NCI-H2029 treated with DMSO at 0.1 percent for 48 hours (cell line): ENCODE data around the gene BDNF.
A peak's percentile ranks its signal among the peaks of the same experiment; 100 is the strongest.
"Not testable (repeated sequence)": the region's sequence is repeated elsewhere in the genome, so short reads cannot be mapped to it uniquely, and the experiment has no call there.

Experiments
- DNase-seq: peaks from one replicate; lab custom pipeline; 2025; lab: John Stamatoyannopoulos, UW

The BDNF gene

DNA sequence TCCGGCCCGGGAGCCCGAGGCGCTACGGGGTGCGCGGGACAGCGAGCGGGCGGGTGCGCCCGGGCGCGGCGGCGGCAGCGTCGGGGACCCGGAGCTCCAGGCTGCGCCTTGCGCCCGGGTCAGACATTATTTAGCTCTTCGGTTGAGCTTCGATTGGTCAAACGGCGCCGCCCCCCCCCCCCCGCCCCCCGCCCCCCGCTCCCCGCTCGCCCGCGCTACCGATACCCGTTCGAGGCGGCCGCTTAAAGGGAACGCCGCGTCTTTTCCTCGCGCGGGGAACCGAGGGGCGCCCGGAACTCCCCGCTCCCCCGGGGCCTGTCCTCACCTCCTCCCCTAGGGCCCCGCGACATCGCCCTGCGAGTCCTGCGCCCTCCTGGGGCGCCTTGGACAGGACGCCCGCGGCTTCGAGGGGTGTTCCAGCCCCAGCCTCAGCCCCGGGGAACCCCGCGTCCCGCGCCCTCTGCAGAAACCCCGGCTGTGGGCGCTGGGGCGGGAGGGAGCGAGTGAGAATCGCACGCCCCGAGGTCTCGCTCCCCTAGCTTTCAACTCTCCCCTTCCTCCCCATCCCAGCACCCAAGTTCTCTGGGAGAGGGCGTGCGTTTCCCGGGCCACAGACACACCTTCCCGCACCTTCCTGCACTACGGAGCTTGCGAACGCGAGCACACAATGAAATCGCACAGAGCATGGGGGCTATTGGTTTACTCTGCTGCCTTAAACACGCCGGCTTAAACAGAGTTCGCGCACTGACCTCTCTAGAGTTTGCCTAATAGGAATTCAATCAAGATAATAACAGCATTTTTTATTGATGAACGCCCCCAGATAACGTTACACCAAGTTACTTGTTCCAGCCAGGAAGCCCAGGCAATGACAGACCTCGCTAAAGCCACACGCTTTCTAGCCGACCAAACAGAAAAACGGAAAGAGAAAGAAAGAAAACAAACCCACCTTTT is at the start of gene BDNF:
TSS of gene BDNF (minus strand) at position 105 of the 951 bp plus-strand sequence. CDS start 41,891 bp downstream, outside the sequence.
- no peak for DNase-seq

DNA sequence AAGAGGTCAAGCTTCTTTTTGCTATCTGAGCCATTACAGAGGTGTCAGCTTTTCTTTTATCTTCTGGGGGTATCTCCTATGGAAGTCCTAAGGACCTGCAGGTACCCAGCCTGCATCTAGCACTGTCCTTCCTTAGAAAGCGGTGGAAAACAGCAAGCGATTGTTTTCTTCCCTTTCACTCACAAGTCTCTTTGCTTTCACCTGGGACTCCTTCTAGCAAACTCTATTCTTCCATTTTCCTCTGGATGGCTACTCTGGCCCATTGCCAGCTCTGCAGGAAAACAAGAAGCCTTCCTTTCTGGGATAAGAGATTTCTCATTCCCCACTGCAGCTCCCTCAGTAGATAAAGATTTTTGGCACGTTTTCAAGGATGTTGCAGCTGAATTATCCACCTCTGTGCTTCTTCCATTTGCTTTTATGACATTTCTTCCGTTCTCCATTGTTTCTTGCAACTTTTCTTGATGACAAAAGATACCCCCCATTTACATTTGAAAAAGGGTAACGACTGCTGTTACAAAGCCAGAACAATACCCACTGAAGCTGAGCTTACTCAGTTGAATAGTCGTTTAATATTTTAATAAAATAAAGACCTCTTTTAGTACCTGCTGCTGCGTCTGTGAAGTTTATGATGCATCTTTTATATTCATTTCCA is 40.2 kb upstream of the BDNF start:
- DNase-seq, result no peak

DNA sequence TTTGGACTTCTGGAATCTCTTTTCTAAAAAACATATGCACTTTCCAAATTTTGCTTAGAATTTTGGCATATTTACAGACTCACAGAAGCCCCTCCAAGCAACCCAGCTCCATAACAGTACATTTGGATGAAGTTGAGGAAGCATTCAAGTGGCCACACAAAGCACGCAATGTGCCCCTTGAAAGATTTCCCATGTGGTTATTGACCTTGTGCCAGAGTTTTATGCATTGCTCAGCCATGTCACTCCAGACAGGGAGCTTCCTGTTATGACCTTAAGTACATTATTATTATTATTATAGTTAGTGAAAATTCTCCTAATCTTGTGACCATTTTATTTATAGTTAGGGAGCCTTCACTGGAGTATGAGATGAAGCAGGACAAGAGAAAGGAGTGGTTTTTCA is 35.0 kb upstream of the BDNF start:
- DNase-seq, result no peak

DNA sequence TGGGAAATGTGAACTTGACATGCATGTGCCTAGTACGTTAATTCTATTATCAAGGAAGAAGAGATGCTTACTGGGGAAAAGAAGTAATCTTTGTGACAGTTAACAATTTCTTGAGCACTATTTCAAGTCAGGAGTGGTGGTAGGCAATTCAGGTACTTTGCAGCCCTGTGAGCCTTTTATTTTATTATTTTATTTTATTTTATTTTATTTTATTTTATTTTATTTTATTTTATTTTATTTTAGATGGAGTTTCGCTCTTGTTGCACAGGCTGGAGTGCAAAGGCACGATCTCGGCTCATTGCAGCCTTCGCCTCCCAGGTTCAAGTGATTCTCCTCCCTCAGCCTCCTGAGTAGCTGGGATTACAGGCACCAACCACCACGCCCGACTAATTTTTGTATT is 31.5 kb upstream of the BDNF start:
- not testable (repeated sequence) for DNase-seq

DNA sequence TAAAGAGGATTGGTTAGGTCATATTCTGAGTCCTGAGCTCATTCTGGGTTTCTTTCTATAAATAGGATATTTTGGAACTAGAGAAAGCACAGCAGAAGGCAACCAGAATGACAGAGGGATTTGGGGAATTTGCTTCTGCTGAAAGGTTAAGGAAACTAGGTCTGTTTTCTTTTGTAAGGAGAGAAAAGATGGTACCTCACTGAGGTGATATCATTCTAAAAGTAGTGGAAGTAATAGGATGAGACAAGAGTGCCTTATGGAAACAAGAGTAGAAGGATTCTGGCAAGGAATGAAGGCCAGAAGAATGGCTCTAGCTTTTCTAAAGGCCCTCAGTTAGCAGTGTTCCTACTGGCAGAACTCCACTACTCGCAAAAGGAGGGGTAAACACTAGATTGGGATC is 26.7 kb upstream of the BDNF start:
- DNase-seq, result no peak

DNA sequence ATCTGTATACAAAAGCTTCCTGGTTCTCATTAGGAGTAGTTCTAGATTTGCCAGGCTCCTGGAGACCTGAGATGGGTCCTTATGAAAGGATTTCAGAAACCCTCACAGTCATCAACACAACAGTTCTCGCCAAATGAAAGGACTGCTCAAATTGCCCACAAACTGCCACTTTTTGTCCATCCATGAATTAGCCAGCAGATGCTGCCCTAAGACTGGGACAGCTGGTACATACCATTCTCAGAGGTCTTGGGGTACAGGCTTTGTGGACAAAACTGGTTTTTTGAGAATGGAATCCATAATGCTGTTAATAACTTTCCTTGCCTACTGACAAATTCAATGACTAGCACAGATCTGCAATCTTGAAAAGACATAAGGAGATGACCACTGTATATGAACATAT is 23.4 kb upstream of the BDNF start:
- no peak for DNase-seq

DNA sequence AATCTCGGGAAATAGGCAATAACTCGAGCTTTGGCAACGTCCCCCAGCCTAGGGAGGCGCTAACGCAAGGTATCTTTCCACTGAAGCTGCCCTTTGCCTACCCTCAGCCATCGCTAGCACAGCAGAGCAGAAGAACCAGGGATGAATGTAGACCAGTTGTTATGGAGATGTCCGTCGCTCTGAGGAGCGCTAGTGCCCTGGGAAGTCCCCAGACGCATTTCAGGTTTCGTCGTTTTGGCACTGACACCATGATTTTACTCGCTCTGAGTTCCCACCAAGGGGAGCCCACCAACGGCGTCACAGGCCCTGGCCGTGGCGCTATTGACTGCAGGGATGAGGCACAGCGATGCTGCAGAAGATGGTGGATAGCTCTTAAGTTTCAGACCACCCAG is 22.7 kb upstream of the BDNF start:
- DNase-seq, result no peak

DNA sequence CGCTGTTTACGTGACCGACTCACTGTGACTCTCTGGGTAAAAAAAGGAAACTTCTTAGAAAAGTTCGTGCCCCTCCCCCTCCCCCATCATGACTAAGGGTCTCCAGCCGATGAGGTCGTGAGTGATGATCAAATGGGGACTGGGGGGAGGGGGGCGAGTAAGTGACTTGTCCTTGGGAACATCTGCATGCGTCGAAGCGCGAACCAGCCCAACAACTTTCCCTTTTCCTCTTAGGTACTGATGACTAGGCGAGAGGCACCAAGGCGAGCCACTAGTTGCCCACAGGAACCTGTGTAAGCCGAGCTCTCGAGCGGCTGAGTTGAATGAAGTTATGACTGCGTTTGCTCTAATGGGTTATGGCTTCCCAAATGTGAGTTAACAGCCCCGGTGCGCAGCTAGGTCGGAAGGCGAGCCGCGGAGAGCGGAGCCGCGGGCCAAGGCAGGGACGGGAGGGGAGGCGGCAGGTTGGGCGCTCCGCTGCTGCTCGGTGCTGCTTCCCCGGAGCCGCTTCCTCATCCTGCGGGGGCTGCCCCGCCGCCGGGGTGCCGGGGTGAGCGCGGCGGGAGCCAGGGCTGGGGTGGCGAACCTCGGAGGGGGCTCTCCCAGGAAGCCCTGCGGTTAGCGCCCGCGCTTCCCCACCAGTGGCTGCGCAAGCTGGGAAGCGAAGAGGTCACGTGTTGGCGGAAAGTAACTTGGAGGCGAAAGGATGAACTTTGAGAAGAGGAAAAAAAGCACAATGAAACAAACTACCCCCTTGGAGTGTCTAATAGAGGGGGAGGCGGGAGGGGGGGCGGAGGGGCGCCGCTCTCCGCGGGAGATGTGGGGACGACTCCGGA is 22.1 kb upstream of the BDNF start:
- no peak for DNase-seq

DNA sequence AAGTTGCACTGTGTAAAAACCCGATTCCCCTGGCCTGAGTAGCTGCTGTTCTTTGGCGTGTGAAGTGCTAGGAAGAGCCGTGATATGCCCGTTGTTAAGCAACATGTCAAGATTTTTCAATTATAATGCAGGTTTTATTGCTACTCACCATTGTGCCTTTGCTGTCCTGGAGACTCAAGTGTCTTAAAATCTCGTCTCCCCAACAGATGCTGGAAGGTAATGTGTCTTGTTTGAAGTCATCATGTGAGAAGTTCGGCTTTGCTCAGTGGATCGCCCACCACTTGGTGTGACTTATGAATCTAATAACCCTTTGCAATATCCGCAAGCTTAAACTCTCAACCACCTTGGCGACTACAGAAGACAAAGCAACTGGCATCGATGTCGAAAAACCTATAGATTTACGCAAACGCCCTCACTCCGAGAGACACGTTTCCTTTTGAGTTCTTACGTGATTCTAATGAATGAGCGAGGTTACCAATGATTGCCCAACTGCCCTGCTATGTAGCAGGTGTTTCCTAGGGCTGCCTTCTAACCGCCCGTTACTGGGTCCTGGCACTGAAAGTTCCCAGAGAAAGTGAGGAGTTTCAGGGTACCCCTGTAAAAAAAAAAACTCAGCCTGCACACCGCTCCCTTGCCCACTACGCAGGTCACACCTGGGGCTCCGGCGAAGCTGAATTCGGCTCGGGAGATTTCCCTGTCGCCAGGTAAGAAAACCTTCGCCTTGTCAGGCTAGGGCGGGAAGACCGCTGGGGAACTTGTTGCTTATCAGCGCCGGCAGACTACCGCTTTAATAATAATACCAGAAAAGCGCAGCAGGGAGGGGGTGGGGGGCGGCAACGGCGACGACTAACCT is 21.2 kb upstream of the BDNF start:
- no peak for DNase-seq

DNA sequence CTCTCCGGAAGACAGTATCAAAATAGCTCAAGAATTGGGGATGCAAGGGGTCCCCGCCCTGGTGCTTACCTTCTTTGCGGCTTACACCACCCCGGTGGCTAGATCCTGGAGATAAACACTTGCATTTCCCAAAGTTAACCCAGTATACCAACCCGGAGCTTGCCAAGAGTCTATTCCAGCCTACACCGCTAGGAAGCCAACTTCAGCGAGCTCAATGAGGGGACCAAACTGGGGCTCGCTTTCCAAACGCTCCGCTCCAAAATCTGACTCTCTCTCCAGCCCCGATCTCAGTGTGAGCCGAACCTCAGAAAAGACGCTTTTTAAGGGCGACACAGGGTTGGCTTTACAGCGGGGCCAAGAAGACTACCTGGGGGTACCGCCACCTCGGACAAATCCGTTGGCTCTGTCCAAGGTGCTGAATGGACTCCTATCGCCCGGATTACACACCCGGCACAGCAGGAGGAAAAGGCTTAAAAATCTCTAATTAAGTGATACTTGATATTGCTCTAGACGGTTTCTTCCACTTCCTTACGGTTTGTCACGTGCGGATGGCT is 20.1 kb upstream of the BDNF start:
- no peak for DNase-seq

DNA sequence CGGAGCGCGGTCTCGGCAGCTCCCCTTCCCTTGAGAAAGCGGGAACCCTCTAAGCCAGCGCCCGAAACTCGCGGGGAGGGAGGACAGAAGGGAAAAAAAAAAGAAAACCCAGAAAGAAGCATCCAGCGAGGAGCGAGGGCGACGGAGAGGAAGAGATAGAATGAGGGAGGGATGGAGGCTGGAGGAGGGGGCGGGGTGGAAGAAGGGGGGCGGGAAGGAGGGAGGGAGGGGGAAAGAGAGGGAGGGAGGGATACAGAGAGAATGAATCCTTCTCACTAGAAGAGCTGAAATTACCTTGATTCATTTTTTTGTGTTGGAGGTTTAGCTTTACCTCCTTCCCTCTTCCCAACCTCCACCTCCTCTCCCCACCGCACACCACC is 19.3 kb upstream of the BDNF start:
- DNase-seq, result no peak

DNA sequence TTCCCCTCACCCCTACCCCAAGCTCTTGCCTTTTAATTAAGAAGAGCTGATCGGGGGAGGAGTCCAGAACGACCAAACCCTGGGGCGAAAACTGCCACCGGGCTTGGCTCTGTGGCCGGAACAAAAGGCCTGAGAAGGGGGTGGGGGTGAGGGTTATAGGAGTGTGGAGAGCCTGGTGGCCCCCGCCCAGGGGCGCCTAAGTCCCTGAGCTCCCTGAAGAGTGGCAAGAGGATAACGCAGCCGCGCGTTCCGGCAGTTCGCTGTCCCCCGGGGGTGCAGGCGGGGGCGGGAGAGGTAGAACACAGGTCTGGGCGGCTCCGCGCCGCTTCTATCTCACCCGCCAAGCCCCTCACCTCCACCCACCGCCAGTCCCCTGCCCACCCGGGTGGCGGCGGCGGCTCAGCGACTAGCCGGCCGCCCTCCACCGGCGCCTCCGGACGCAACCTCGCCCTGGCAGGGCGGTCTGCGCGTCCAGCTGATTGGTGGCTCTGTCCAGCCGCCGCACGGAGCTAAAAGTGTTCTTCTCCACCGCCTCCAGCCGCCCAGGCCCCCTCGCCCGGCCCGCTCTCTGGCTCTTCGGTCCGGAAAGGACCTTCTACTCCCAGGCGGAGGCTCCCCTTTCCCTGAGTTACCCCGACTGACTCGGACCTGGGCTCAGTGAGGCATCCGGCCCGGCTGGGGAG is 18.7 kb upstream of the BDNF start:
- DNase-seq, result no peak

DNA sequence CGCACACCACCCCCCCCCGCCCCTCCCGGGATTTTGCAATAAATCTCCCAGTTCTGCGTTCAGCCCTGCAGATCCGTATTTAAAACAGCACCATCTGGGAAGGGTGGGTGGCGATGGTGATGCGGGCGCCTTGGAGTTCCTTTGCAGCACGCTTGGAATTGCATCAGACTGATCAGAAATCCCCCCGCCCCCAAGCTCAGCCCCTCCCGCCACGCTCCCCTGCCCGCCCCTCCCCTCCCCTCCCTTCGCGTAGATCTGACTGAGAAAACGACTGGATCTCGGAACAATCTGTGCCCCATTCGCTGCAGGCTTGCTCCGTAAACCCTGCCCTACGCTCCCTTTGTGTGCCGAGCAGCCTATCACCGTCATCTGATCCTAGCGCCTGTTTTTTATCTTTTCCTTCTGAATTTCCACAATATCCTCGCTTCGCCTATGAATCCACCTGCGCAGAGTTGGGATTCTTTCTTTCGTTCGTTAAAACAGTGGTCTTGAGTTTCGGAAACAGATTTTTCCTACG is 18.1 kb upstream of the BDNF start:
- DNase-seq, result peak; percentile 16

DNA sequence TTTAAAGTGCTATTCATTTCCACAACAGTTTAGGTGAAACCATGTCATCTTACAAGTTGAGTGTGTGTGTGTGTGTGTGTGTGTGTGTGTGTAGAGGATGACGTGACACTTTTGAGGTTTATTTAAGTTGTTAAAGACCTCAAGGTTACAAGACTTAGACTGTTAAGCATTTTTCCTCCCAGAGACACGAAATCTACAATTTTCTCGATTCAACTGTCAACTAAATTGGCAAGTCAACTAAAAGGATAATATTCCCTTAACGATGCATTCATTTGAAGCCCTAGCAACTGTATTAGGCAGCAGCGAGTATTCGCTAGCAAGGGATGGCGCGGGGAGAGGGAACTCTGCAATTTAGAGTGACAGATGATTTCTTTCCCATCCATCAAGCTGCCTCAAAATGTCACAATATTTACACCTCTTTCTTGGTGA is 17.6 kb upstream of the BDNF start:
- DNase-seq, result no peak

DNA sequence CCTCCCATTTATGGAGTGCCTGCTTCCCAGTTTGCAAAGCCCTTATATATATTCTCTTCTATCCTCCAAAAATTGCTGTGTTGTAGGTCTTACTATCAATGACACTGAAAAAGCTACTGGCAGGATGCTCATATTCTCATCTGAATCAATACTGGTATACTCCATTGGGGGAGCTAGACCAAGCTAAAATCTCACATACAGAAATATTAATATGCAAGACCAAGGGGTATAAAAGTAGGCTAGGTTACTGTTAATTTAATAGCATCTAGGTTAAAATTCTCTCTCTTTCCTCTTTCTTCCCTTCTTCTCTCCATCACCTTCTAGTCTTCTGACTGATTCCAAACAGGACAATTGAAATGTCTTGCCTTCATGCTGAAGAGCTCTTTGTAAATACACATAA is 17.1 kb upstream of the BDNF start:
- DNase-seq, result no peak

DNA sequence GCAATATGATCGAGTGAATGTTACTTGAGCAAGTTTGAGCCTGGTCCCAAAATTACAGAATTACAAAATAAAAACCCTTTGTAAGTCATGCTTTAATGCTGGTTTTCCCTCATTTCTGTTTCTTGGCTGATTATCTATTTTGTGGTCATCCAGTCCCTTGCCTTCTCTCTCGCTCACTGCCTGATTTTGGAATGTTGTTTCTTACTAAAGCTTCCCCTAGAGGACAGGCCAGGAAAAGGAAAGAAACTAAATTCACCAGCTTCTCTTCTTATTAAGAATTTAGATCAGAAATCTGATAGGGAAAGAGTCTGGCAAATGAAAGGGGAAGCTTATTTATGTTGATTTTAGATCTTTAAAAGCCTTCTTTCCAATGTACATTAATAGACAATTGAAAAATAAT is 16.6 kb upstream of the BDNF start:
- no peak for DNase-seq

DNA sequence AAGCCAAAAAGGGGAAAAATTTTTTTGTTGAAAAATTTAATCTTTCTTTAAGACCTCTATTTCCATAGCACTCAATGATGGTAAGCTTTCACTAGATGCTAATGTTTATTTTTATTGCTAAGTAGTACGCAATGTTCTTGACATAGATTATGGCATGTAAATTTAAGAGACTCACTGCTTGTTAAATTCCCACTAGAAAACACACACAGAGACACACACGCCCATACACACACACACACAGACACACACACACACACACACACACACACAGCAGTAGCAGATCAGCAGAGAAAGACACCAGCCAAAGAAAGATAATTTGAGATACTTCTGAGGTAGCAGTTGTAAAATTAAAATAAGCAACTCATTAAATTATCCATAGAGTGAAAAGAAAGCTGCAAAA is 16.0 kb upstream of the BDNF start:
- no peak for DNase-seq

DNA sequence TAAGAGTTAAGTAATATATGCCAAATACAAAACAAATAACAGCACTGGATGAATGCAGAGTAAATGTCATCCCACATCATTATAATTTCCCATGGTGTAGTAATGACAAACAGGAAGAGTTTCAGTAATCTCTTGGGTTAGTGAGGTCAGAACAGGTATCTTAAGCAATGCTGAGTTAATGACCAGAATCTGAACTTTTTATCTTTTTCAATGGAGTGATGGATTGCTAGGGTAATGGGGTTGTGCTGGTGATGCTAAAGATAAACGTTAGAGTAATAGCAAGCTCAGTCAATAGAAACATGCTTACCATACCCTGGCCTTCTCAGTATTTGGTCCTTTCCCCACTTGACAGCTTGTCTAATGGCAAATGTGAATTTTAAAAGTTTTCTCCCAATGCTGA is 11.5 kb upstream of the BDNF start:
- DNase-seq, result no peak

DNA sequence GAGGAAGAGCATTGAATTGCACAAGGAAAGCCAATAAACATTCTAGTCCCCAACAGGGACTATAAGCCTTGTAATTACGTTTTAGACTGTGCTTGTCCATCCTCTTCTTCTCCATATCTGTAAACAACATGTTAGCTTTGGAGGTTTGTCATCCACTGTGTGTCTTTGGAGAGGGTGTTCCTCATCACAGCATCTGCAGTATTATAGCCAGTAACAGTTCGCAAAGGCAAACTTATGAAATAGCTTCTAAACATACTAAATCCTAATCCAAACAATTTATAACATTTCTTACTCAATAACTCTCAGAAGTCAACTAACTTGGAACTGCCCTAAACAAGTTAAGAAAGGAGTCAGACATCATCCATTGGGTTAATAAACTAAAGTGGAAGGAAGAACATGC is 10.3 kb upstream of the BDNF start:
- DNase-seq, result no peak

DNA sequence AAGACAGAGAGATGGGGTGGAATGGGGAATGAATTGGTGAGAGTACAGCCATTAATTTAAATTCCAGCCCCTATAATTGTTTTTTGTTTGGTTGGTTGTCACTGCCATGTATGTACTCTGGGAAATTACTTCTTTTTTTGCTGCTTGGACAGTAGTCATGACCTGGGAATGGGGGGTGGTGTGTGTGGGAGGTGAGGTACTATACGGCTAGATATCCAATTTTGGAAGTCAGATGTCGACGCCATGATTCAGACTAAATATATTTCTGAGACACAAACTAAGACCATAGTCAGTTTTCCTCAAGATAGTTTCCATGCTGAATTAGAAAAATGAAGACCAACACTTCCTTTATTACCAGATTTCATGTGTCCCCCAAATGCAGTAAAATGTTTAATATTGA is 7.4 kb upstream of the BDNF start:
- no peak for DNase-seq
